Chondrocyte (in vitro differentiated cells): ENCODE results near the gene SRP68. TPM values are rescaled to one million over a fixed set of nuclear protein-coding genes. Genes with fewer than 3 reads are reported as not detected.

Source experiments
- DNase-seq: peaks from one replicate; pipeline ENCODE4 v3.0.0; 2021; ENCODE audit warnings: mixed read lengths, low spot score
- H3K27ac Mint-ChIP-seq: one replicate; pipeline ENCODE4 v1.8.0; 2021; ENCODE audit warnings: mild to moderate bottlenecking, moderate library complexity, mixed read lengths; ENCODE audit not compliant: unreplicated experiment
- H3K27me3 Mint-ChIP-seq: 2 replicates; pipeline ENCODE4 v1.8.0; 2021; ENCODE audit warnings: low read depth, mixed read lengths
- H3K36me3 Mint-ChIP-seq: 2 replicates; pipeline ENCODE4 v1.8.0; 2021; ENCODE audit warnings: low read depth, mixed read lengths
- H3K4me1 Mint-ChIP-seq: 2 replicates; pipeline ENCODE4 v1.8.0; 2021; ENCODE audit warnings: low read depth, mild to moderate bottlenecking, mixed read lengths
- H3K4me3 Mint-ChIP-seq: one replicate; pipeline ENCODE4 v1.8.0; 2021; ENCODE audit warnings: mild to moderate bottlenecking, moderate library complexity, mixed read lengths; ENCODE audit not compliant: unreplicated experiment
- H3K9me3 Mint-ChIP-seq: 2 replicates; pipeline ENCODE4 v1.8.0; 2021; ENCODE audit warnings: low read depth, mixed read lengths
- total RNA-seq: library from RNA; stranded (reverse); gene quantifications from 3 replicates; pipeline ENCODE4 v1.2.1, GENCODE V29; 2021
- TF ChIP-seq, protein P1 (sequence below): fragments of 200-600 bp; sonication (generic); IDR thresholded peaks from 2 replicates; pipeline ENCODE4 v1.5.0; 2021; ENCODE audit warnings: antibody characterized with exemption, mild to moderate bottlenecking, moderate library complexity

The SRP68 gene
- total RNA-seq, 1 donor from 2014 or later, result 63.0 TPM

GRCh38 chr17:76025294-76025693 lies 47.0 kb downstream of the SRP68 start:
- TF ChIP-seq, protein P1, sequence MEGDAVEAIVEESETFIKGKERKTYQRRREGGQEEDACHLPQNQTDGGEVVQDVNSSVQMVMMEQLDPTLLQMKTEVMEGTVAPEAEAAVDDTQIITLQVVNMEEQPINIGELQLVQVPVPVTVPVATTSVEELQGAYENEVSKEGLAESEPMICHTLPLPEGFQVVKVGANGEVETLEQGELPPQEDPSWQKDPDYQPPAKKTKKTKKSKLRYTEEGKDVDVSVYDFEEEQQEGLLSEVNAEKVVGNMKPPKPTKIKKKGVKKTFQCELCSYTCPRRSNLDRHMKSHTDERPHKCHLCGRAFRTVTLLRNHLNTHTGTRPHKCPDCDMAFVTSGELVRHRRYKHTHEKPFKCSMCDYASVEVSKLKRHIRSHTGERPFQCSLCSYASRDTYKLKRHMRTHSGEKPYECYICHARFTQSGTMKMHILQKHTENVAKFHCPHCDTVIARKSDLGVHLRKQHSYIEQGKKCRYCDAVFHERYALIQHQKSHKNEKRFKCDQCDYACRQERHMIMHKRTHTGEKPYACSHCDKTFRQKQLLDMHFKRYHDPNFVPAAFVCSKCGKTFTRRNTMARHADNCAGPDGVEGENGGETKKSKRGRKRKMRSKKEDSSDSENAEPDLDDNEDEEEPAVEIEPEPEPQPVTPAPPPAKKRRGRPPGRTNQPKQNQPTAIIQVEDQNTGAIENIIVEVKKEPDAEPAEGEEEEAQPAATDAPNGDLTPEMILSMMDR, result no peak
- H3K4me3 Mint-ChIP-seq, result no peak overlapping the region
- H3K9me3 Mint-ChIP-seq, result no peaks in the 10 kb centered on the region
- no peaks in the 10 kb centered on the region for H3K36me3 Mint-ChIP-seq
- peaks cover 11% of the 10 kb centered on the region for H3K4me1 Mint-ChIP-seq
- no peak for DNase-seq
- no peaks in the 10 kb centered on the region for H3K27me3 Mint-ChIP-seq
- H3K27ac Mint-ChIP-seq, result no peak overlapping the region

DNA sequence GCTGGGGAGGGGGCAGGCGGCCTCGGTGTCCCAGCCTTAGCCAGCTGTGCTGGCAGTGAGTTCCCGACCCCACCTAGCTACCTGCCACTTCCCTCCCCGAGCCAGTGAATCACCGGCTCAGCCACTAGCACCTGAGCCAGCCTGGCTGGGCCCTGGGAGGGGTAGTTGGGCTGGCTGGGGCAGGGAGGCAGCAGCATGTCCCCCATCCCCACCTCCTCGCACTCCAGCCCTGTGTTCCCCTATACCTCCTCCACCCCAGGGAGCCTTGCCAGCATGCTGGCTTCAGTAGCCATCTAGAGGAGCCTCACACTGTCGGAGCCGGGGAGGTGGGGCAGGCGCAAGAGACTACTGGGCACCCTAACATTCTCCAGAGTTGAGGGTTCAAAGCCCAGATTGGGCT lies 48.0 kb downstream of the SRP68 start:
- TF ChIP-seq, protein P1, result no peak
- peaks cover 5% of the 10 kb centered on the region for H3K4me1 Mint-ChIP-seq
- peak; percentile 84 for DNase-seq

GRCh38 chr17:76023900-76024237 lies 48.4 kb downstream of the SRP68 start:
- Mint-ChIP-seq H3K27ac (no peak overlapping the region), H3K4me3 (no peak overlapping the region), H3K36me3 (no peaks in the 10 kb centered on the region), H3K9me3 (no peaks in the 10 kb centered on the region), H3K27me3 (no peaks in the 10 kb centered on the region), H3K4me1 (no peaks in the 10 kb centered on the region)
- DNase-seq, result peak; percentile 83
- TF ChIP-seq, protein P1, result no peak

More for the DNA sequence above, 48.0 kb downstream of the SRP68 start:
- H3K36me3 Mint-ChIP-seq, result no peaks in the 10 kb centered on the region
- no peaks in the 10 kb centered on the region for H3K9me3 Mint-ChIP-seq
- no peak overlapping the region for H3K27ac Mint-ChIP-seq
- no peak overlapping the region for H3K4me3 Mint-ChIP-seq
- no peaks in the 10 kb centered on the region for H3K27me3 Mint-ChIP-seq

DNA sequence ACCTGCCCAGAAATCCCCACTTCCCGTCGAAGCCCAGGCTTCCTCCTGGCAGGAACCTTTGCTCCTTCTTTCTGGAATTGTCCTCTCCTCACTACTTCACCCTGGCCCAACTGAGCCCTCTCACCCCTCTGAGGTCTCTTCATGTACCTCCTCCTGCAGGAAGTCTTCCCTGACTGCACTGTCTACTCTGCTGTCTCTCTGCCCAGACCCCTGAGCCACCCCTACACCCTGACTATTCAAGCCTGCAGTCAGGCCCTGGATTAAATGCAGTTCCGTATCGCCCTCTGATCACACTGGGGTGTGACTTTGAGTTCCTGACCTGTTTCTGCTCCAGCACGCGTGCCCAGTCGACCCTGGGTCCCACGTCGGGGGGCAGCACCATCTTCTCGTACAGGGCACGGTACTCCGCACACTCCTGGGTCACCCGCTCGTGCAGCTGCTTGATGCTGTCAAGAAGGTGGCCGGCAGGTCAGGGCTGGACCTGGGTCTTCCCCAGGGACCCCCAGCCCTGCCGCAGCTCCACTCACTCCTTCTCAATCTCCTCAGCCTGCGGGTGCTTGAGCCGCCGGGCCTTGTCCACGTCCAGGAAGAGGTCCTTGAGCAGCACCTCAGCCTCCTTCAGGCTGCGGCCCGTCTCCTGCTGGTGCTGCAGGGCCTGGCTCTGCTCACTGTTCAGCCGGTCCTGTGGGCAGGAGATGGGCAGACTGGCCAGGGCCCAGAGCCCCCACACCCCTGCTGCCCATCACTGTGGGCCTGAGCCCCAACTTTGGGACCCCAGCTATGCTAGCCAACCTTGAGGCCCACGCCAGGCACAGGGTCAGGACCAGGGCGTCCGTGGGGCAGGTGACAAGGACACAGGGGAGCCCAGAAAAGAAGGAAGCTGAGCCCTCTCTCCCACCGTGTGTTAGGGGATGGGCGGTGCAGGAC lies 49.1 kb downstream of the SRP68 start:
- H3K36me3 Mint-ChIP-seq, result no peaks in the 10 kb centered on the region
- peak; percentile 89 for DNase-seq
- no peak overlapping the region for H3K27ac Mint-ChIP-seq
- H3K9me3 Mint-ChIP-seq, result no peaks in the 10 kb centered on the region
- no peak overlapping the region for H3K4me3 Mint-ChIP-seq
- H3K4me1 Mint-ChIP-seq, result no peaks in the 10 kb centered on the region
- TF ChIP-seq, protein P1, result no peak
- H3K27me3 Mint-ChIP-seq, result no peaks in the 10 kb centered on the region

GRCh38 chr17:76022285-76022684 lies 50.0 kb downstream of the SRP68 start:
- TF ChIP-seq, protein P1, result no peak
- Mint-ChIP-seq H3K4me1 (no peaks in the 10 kb centered on the region), H3K27me3 (no peaks in the 10 kb centered on the region), H3K36me3 (no peaks in the 10 kb centered on the region), H3K9me3 (no peaks in the 10 kb centered on the region), H3K4me3 (no peak overlapping the region), H3K27ac (no peak overlapping the region)
- no peak for DNase-seq
